H1 (cell line): Measurements from ENCODE around the gene MEF2D.

Source experiments
- BACH1 ChIP-seq: IDR thresholded peaks from 2 replicates; pipeline ENCODE4 v1.6.1; 2012; ENCODE audit warnings: low read length, improper control_type of control experiment
- CEBPB ChIP-seq: IDR thresholded peaks from 2 replicates; pipeline ENCODE4 v1.6.1; 2012; ENCODE audit warnings: low read depth, low read length
- CHD2 ChIP-seq: IDR thresholded peaks from 2 replicates; pipeline ENCODE4 v1.6.1; 2012; ENCODE audit warnings: low read length, improper control_type of control experiment
- EZH2 ChIP-seq: fragments of 200-600 bp; sonication (generic); IDR thresholded peaks from 2 replicates; pipeline ENCODE4 v1.7.1; 2012; ENCODE audit warnings: low read depth, mild to moderate bottlenecking, moderate library complexity, low read length, inconsistent platforms; ENCODE audit not compliant: severe bottlenecking
- JUN ChIP-seq: IDR thresholded peaks from 2 replicates; pipeline ENCODE4 v1.6.1; 2011; ENCODE audit warnings: low read depth, mild to moderate bottlenecking, improper control_type of control experiment, low read length
- JUND ChIP-seq: IDR thresholded peaks from 2 replicates; pipeline ENCODE4 v1.6.1; 2011; ENCODE audit warnings: mild to moderate bottlenecking, improper control_type of control experiment, low read length
- POLR2A ChIP-seq, 2 experiments: IDR thresholded peaks; 1 replicate in 1 of 2; 2 replicates in 1 of 2; pipeline ENCODE4 v1.6.1; 2011; ENCODE audit warnings: low read depth in 2 of 2, low read length in 2 of 2, mild to moderate bottlenecking in 2 of 2; ENCODE audit errors: control extremely low read depth in 1 of 2
- POLR2AphosphoS5 ChIP-seq: IDR thresholded peaks from 2 replicates; pipeline ENCODE4 v1.6.1; 2011; ENCODE audit warnings: low read depth, low read length
- SIN3A ChIP-seq, 2 experiments: IDR thresholded peaks in 1 of 2; conservative IDR thresholded peaks in 1 of 2; 2 replicates each; pipeline ENCODE4 v1.6.1; 2011 to 2012; ENCODE audit warnings: low read length in 2 of 2, improper control_type of control experiment in 1 of 2, low read depth in 1 of 2, mild to moderate bottlenecking in 1 of 2
- YY1 ChIP-seq: IDR thresholded peaks from 2 replicates; pipeline ENCODE4 v1.6.1; 2011; ENCODE audit warnings: low read depth, mild to moderate bottlenecking, low read length
- ZNF274 ChIP-seq: IDR thresholded peaks from 2 replicates; pipeline ENCODE4 v1.7.0; 2012; ENCODE audit warnings: low read length, borderline replicate concordance; ENCODE audit errors: extremely low read depth
- TF ChIP-seq, protein P1 (sequence below), 3 experiments: IDR thresholded peaks; 1 replicate in 2 of 3; 2 replicates in 1 of 3; pipeline versions ENCODE4 v1.5.1 to v1.6.1; 2011; ENCODE audit warnings: low read length in 3 of 3, mild to moderate bottlenecking in 3 of 3, inconsistent platforms in 2 of 3, low read depth in 1 of 3, moderate library complexity in 1 of 3; ENCODE audit not compliant: insufficient read depth in 1 of 3; ENCODE audit errors: control extremely low read depth in 1 of 3
- TF ChIP-seq, protein P2 (sequence below): IDR thresholded peaks from 2 replicates; pipeline ENCODE4 v1.6.1; 2011; ENCODE audit warnings: low read length, improper control_type of control experiment

DNA sequence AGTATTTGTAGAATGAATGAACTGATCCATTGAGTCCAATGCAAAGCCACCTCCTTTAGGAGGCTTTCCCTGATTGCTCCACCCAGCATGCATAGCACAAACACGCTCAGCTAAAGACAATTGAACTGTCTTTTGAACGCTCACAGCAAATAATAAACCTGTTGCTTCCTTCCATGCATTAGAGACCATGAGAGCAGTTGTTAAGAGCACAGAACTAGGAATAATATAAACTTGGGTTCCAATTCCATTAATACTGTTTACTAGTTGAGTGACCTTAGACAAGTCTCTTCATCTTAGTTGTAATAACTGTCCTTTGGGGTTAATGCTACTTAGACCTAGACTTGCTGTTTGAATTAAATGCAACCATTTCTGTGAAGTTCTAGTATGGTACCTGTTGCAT is 5.9 kb upstream of the MEF2D start:
- TF ChIP-seq, protein P1, sequence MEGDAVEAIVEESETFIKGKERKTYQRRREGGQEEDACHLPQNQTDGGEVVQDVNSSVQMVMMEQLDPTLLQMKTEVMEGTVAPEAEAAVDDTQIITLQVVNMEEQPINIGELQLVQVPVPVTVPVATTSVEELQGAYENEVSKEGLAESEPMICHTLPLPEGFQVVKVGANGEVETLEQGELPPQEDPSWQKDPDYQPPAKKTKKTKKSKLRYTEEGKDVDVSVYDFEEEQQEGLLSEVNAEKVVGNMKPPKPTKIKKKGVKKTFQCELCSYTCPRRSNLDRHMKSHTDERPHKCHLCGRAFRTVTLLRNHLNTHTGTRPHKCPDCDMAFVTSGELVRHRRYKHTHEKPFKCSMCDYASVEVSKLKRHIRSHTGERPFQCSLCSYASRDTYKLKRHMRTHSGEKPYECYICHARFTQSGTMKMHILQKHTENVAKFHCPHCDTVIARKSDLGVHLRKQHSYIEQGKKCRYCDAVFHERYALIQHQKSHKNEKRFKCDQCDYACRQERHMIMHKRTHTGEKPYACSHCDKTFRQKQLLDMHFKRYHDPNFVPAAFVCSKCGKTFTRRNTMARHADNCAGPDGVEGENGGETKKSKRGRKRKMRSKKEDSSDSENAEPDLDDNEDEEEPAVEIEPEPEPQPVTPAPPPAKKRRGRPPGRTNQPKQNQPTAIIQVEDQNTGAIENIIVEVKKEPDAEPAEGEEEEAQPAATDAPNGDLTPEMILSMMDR (IDR thresholded peaks at IDR 0.05; ENCODE audit: control extremely low read depth in 1 of 3, insufficient read depth in 1 of 3, low read depth in 1 of 3, low read length in 3 of 3) = no peak
- TF ChIP-seq POLR2A (IDR thresholded peaks at IDR 0.05; ENCODE audit: control extremely low read depth in 1 of 2, low read depth in 2 of 2, low read length in 2 of 2) (no peak), JUND (no peak), JUN (no peak), BACH1 (no peak), CEBPB (no peak), EZH2 (no peak), CHD2 (no peak), SIN3A (conservative IDR thresholded peaks at IDR 0.05 in 1 of 2, IDR thresholded peaks at IDR 0.05 in 1 of 2; ENCODE audit: low read depth in 1 of 2, low read length in 2 of 2) (no peak), POLR2AphosphoS5 (no peak), YY1 (no peak), ZNF274 (no peak)
- TF ChIP-seq, protein P2, sequence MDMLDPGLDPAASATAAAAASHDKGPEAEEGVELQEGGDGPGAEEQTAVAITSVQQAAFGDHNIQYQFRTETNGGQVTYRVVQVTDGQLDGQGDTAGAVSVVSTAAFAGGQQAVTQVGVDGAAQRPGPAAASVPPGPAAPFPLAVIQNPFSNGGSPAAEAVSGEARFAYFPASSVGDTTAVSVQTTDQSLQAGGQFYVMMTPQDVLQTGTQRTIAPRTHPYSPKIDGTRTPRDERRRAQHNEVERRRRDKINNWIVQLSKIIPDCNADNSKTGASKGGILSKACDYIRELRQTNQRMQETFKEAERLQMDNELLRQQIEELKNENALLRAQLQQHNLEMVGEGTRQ = no peak
